Mucosa of descending colon (tissue), 3 donors: Measurements from ENCODE around the gene SHLD1. TPM values are rescaled to one million over a fixed set of nuclear protein-coding genes. Genes with fewer than 3 reads are reported as not detected.
"Not testable (repeated sequence)": the region's sequence is repeated elsewhere in the genome, so short reads cannot be mapped to it uniquely, and the experiment has no call there.

Experiments used
- ATAC-seq: fragments of 200-7000 bp; cut with Tn5 transposase; one replicate; pipeline ENCODE4 v1.9.1; 2020; ENCODE audit warnings: mild to moderate bottlenecking, moderate library complexity
- DNase-seq, 3 donors: peaks; one replicate each; pipeline ENCODE4 v3.0.0-alpha.2; 2020
- H3K36me3 ChIP-seq: fragments of 200-600 bp; one replicate; pipeline ENCODE4 v1.8.0; 2021; ENCODE audit warnings: low read depth, mild to moderate bottlenecking
- H3K4me1 ChIP-seq: fragments of 200-600 bp; one replicate; pipeline ENCODE4 v1.8.0; 2021; ENCODE audit warnings: low read depth, mild to moderate bottlenecking
- H3K4me3 ChIP-seq: fragments of 200-600 bp; one replicate; pipeline ENCODE4 v1.8.0; 2021; ENCODE audit warnings: mild to moderate bottlenecking
- H3K9me3 ChIP-seq: fragments of 200-600 bp; one replicate; pipeline ENCODE4 v1.8.0; 2021; ENCODE audit warnings: mild to moderate bottlenecking
- intact Hi-C, 2 donors: fragments of 100-400 bp; cut with DNase I in 1 of 2; cut with micrococcal nuclease in 1 of 2; formaldehyde crosslinking; loops; one replicate each; pipeline versions ENCODE4 v1.11.0 to v1.11.1; 2022; cut with DNase I, micrococcal nuclease
- total RNA-seq, 3 donors: library from RNA; stranded (reverse); fragmentation: NEBNext Ultra II Directional in 2 of 3; extraction: Animal tissue kit (Norgen Biotek cat#: 25700) in 2 of 3; gene quantifications; one replicate each; pipeline versions ENCODE4 v1.2.1 to v1.2.4, GENCODE V29; 2021 to 2023
- TF ChIP-seq, protein P1 (sequence below): fragments of 200-600 bp; IDR thresholded peaks from one replicate; pipeline ENCODE4 v1.8.0; 2022; ENCODE audit warnings: antibody characterized with exemption, mild to moderate bottlenecking
- donor health status: DM: no; HTN: no; CAD: no; lungs with moderate emphysema.
- donor health status: DM: no; HTN: no; CAD: no.
- donor health status: DM: no; HTN: yes; CAD: no.

The SHLD1 gene
- total RNA-seq, 3 donors from 2014 or later, result 7.5 to 8.3 (median 8.0) TPM

- Histone ChIP-seq H3K4me1 (peaks cover 12% of the 10 kb centered on the region), H3K36me3 (no peaks in the 10 kb centered on the region), H3K4me3 (no peak overlapping the region), H3K9me3 (no peaks in the 10 kb centered on the region)
- DNase-seq (no peak), ATAC-seq (no peak)
- intact Hi-C loops, result loop anchor here in 1 of 2 donors (10.0 kb wide), 1 partner anchor 281 kb away; no protein-coding TSS in a partner anchor
- TF ChIP-seq, protein P1, sequence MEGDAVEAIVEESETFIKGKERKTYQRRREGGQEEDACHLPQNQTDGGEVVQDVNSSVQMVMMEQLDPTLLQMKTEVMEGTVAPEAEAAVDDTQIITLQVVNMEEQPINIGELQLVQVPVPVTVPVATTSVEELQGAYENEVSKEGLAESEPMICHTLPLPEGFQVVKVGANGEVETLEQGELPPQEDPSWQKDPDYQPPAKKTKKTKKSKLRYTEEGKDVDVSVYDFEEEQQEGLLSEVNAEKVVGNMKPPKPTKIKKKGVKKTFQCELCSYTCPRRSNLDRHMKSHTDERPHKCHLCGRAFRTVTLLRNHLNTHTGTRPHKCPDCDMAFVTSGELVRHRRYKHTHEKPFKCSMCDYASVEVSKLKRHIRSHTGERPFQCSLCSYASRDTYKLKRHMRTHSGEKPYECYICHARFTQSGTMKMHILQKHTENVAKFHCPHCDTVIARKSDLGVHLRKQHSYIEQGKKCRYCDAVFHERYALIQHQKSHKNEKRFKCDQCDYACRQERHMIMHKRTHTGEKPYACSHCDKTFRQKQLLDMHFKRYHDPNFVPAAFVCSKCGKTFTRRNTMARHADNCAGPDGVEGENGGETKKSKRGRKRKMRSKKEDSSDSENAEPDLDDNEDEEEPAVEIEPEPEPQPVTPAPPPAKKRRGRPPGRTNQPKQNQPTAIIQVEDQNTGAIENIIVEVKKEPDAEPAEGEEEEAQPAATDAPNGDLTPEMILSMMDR, result no peak
Observed at GRCh38 chr20:5793916-5794315, 43.7 kb downstream of the SHLD1 start.

GRCh38 chr20:5796331-5797040, 46.3 kb downstream of the SHLD1 start:
- Histone ChIP-seq H3K4me3 (no peak overlapping the region), H3K4me1 (peaks cover 12% of the 10 kb centered on the region), H3K9me3 (no peaks in the 10 kb centered on the region), H3K36me3 (no peaks in the 10 kb centered on the region)
- TF ChIP-seq, protein P1, result no peak
- DNase-seq, result no peak
- peak; percentile 68 for ATAC-seq
- intact Hi-C loops, result loop anchor here in 1 of 2 donors (10.0 kb wide), 1 partner anchor 278 kb away; no protein-coding TSS in a partner anchor

GRCh38 chr20:5797165-5797564, 47.0 kb downstream of the SHLD1 start:
- ATAC-seq, result peak; percentile 23

GRCh38 chr20:5797843-5798462, 47.8 kb downstream of the SHLD1 start:
- ATAC-seq (peak; percentile 58), DNase-seq (no peak)
- Histone ChIP-seq H3K9me3 (no peaks in the 10 kb centered on the region), H3K4me1 (peaks cover 12% of the 10 kb centered on the region), H3K4me3 (no peak overlapping the region), H3K36me3 (no peaks in the 10 kb centered on the region)
- intact Hi-C loops, result loop anchor here in 1 of 2 donors (10.0 kb wide), 1 partner anchor 277 kb away; no protein-coding TSS in a partner anchor
- TF ChIP-seq, protein P1, result no peak

More at GRCh38 chr20:5797165-5797564, 47.0 kb downstream of the SHLD1 start:
- Histone ChIP-seq H3K36me3 (no peaks in the 10 kb centered on the region), H3K4me3 (no peak overlapping the region), H3K9me3 (no peaks in the 10 kb centered on the region), H3K4me1 (peaks cover 12% of the 10 kb centered on the region)
- intact Hi-C loops, result loop anchor here in 1 of 2 donors (10.0 kb wide), 1 partner anchor 278 kb away; no protein-coding TSS in a partner anchor
- DNase-seq, result no peak
- TF ChIP-seq, protein P1, result no peak

GRCh38 chr20:5803754-5804303, 53.6 kb downstream of the SHLD1 start:
- peaks cover 15% of the 10 kb centered on the region for H3K4me1 ChIP-seq
- H3K9me3 ChIP-seq, intact Hi-C loops, H3K4me3 ChIP-seq, DNase-seq, ATAC-seq, H3K36me3 ChIP-seq: not testable (repeated sequence)
